IPS DF 6.9 (cell line): Measurements from ENCODE around the gene CDC42SE2.
"Not testable (repeated sequence)": the region's sequence is repeated elsewhere in the genome, so short reads cannot be mapped to it uniquely, and the experiment has no call there.

Experiments
- DNase-seq: peaks from one replicate; pipeline ENCODE4 v3.0.0-alpha.2; 2013; ENCODE audit warnings: low read depth, low spot score
- H3K27ac ChIP-seq: one replicate; pipeline ENCODE4 v1.5.1; 2013; ENCODE audit warnings: low read length, control low read depth
- H3K27me3 ChIP-seq: 2 replicates; pipeline ENCODE4 v1.6.1; 2013; ENCODE audit warnings: mild to moderate bottlenecking, low read length; ENCODE audit not compliant: control insufficient read depth, insufficient read depth
- H3K36me3 ChIP-seq: 2 replicates; pipeline ENCODE4 v1.6.1; 2013; ENCODE audit warnings: low read length; ENCODE audit not compliant: control insufficient read depth, insufficient read depth
- H3K4me1 ChIP-seq: 2 replicates; pipeline ENCODE4 v1.6.1; 2013; ENCODE audit warnings: low read length; ENCODE audit not compliant: control insufficient read depth, insufficient read depth
- H3K4me3 ChIP-seq: 2 replicates; pipeline ENCODE4 v1.5.1; 2013; ENCODE audit warnings: mild to moderate bottlenecking, low read length
- H3K9me3 ChIP-seq: 2 replicates; pipeline ENCODE4 v1.6.1; 2013; ENCODE audit warnings: low read length, inconsistent platforms; ENCODE audit not compliant: control insufficient read depth, insufficient read depth
- WGBS: extraction: QIAGEN DNeasy Blood & Tissue Kit; methylation state at CpG from one replicate; pipeline ENCODE4 v1.1.7; 2013; ENCODE audit warnings: mixed read lengths, missing lambda C conversion rate; ENCODE audit not compliant: insufficient read length, insufficient coverage; 5-methylcytosine and 5-hydroxymethylcytosine counted together

Gene CDC42SE2

DNA sequence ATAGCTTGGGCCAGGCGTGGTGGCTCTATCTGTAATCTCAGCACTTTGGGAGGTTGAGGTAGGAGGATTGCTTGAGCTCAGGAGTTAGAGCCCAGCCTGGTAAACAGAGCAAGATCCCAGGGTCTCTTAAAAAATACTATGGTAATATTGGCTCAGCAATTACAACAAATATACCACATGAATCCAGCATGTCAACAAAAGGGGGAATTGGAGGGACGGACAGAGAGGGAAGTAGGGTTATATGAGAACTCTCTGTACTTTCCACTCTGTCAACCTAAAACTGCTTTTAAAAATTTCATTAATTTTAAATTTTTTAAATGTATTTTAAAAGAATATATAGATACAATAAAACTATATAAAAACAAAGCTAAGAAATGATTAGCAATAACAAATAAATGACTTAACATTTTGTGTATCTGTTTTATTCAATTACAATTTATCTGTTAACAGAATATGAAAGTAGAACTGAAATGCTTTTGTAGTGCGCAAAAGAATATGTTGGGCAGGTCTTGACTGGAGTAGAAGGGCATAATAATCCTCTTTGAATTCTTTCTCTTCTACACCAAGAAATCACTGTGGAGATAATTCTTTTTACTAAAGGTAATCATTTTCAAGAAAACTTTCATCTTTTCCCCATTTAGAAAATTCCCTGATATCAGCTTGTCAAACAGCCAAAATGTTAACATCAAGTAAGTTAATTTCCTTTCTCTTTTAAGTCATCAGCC, 12.9 kb upstream of the CDC42SE2 start:
- H3K4me3 ChIP-seq: no peak overlapping the region
- H3K36me3 ChIP-seq: no peaks in the 10 kb centered on the region
- no peak overlapping the region for H3K27ac ChIP-seq
- H3K4me1 ChIP-seq: no peaks in the 10 kb centered on the region
- no CpG with 5 or more reads among the region's 3 CpGs for WGBS
- no peaks in the 10 kb centered on the region for H3K27me3 ChIP-seq
- no peaks in the 10 kb centered on the region for H3K9me3 ChIP-seq
- DNase-seq: no peak

- Histone ChIP-seq H3K36me3 (no peaks in the 10 kb centered on the region), H3K4me1 (no peaks in the 10 kb centered on the region), H3K4me3 (no peak overlapping the region), H3K27me3 (no peaks in the 10 kb centered on the region), H3K9me3 (no peaks in the 10 kb centered on the region), H3K27ac (no peak overlapping the region)
- no CpG with 5 or more reads among the region's 6 CpGs for WGBS
- DNase-seq: no peak
These were observed 11.1 kb upstream of the CDC42SE2 start for GRCh38 chr5:131252824-131253171.

DNA sequence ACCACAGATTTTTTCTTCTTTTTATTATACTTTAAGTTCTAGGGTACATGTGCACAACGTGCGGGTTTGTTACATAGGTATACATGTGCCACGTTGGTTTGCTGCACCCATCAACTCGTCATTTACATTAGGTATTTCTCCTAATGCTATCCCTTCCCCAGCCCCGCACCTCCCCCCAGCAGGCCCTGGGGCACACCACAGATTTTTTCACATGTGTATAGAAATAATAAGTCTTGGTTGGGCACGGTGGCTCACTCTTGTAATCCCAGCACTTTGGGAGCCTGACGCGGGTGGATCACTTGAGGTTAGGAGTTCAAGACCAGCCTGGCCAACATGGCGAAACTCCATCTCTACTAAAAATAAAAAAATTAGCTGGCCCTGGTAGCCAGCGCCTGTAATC, 9.8 kb upstream of the CDC42SE2 start:
- H3K4me1 ChIP-seq, DNase-seq, H3K27ac ChIP-seq, H3K36me3 ChIP-seq, H3K9me3 ChIP-seq, H3K4me3 ChIP-seq, H3K27me3 ChIP-seq: not testable (repeated sequence)
- WGBS: no CpG with 5 or more reads among the region's 10 CpGs

DNA sequence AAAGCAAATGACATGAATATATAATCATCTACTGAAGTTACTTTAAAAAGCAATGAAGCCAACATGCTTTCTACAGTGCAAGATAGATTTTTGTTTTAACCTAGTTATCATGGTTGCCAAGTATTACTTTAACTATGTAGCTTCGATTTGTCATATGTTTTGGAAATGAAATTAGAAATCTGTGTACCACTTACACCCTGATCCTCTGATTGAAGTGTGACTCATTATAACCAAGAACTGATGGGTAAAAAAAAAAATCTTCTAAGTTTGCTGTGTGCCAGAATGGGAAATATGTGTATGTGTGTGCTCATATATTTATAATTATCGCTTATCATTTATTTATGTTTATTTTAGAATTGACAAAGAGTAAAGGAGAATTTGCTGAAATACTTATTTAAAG, 9.1 kb upstream of the CDC42SE2 start:
- H3K4me1 ChIP-seq: no peaks in the 10 kb centered on the region
- no peaks in the 10 kb centered on the region for H3K9me3 ChIP-seq
- DNase-seq: no peak
- H3K27me3 ChIP-seq: no peaks in the 10 kb centered on the region
- H3K4me3 ChIP-seq: no peak overlapping the region
- no peak overlapping the region for H3K27ac ChIP-seq
- no CpG with 5 or more reads among the region's 2 CpGs for WGBS
- no peaks in the 10 kb centered on the region for H3K36me3 ChIP-seq

GRCh38 chr5:131256507-131256823, 7.4 kb upstream of the CDC42SE2 start:
- DNase-seq: no peak
- no peak overlapping the region for H3K4me3 ChIP-seq
- no peaks in the 10 kb centered on the region for H3K9me3 ChIP-seq
- H3K4me1 ChIP-seq: no peaks in the 10 kb centered on the region
- H3K27ac ChIP-seq: no peak overlapping the region
- no peaks in the 10 kb centered on the region for H3K27me3 ChIP-seq
- no peaks in the 10 kb centered on the region for H3K36me3 ChIP-seq
- WGBS: no CpG with 5 or more reads among the region's 2 CpGs

DNA sequence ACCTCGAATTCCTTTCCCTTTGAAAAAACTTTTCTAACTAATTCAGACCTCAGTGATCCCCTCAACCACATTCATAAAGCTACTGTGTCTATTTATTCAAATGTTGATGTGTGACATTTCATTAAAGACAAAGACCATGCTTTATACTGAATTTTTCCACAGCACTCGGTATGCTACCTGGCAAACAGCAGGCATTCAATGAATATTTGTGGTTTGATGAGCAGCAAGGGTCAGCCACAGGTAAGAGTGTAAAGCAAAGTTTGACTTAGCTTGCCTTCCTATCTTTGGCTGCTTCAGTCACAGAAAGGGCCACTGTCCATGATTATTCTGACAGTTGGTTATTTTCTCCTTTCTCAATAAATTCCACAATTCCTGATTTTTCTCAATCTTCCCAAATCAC, 5.1 kb upstream of the CDC42SE2 start:
- no peaks in the 10 kb centered on the region for H3K4me1 ChIP-seq
- no peak overlapping the region for H3K4me3 ChIP-seq
- no CpG with 5 or more reads among the region's 2 CpGs for WGBS
- no peak for DNase-seq
- H3K36me3 ChIP-seq: no peaks in the 10 kb centered on the region
- no peak overlapping the region for H3K27ac ChIP-seq
- no peaks in the 10 kb centered on the region for H3K27me3 ChIP-seq
- H3K9me3 ChIP-seq: no peaks in the 10 kb centered on the region

- H3K36me3 ChIP-seq: no peaks in the 10 kb centered on the region
- H3K4me3 ChIP-seq: no peak overlapping the region
- no peak for DNase-seq
- H3K27ac ChIP-seq: no peak overlapping the region
- H3K9me3 ChIP-seq: no peaks in the 10 kb centered on the region
- no peaks in the 10 kb centered on the region for H3K4me1 ChIP-seq
- no peaks in the 10 kb centered on the region for H3K27me3 ChIP-seq
These were observed 4.5 kb upstream of the CDC42SE2 start for GRCh38 chr5:131259326-131259725.

- H3K36me3 ChIP-seq: no peaks in the 10 kb centered on the region
- no peaks in the 10 kb centered on the region for H3K4me1 ChIP-seq
- H3K27ac ChIP-seq: no peak overlapping the region
- no peaks in the 10 kb centered on the region for H3K9me3 ChIP-seq
- no peak for DNase-seq
- no peaks in the 10 kb centered on the region for H3K27me3 ChIP-seq
- no peak overlapping the region for H3K4me3 ChIP-seq
- WGBS: no CpG with 5 or more reads among the region's 1 CpG
These were observed 3.0 kb upstream of the CDC42SE2 start for GRCh38 chr5:131260895-131261294.

GRCh38 chr5:131261483-131261882, 2.4 kb upstream of the CDC42SE2 start:
- no peak for DNase-seq
- no peaks in the 10 kb centered on the region for H3K4me1 ChIP-seq
- no peak overlapping the region for H3K4me3 ChIP-seq
- H3K27ac ChIP-seq: no peak overlapping the region
- H3K27me3 ChIP-seq: no peaks in the 10 kb centered on the region
- H3K9me3 ChIP-seq: no peaks in the 10 kb centered on the region
- no CpG with 5 or more reads among the region's 6 CpGs for WGBS
- H3K36me3 ChIP-seq: no peaks in the 10 kb centered on the region

DNA sequence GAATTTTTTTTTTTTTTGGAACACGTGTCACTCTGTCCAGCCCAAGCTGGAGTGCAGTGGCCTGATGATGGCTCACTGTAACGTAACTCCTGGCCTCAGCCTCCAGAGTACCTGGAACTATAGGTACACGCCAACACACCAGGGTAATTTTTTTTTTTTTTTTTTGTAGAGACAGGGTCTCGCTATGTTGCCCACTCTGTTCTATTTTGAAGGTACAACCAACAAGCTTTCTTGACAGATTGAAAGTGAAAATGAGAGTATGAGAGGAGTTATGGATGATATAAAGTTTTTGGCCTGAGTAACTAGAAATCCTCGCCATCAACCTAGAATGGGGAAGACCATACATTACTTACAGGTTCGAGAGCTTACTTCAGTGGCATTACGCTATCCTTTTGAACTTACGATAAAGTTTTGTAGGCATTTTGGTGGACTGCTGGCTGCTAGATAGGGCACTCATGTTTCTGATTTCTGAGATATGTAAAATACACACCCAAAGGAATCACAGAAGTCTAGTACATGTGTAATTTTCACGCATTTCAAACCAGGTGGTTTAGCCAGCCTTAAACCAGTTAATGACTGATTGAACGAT, 806 bp upstream of the CDC42SE2 start:
- Histone ChIP-seq H3K27ac (no peak overlapping the region), H3K36me3 (no peaks in the 10 kb centered on the region), H3K9me3 (no peaks in the 10 kb centered on the region), H3K4me1 (no peaks in the 10 kb centered on the region), H3K4me3 (peak overlapping the region; percentile 93; the same call in 1 of the 2 replicates), H3K27me3 (no peaks in the 10 kb centered on the region)
- no peak for DNase-seq
- WGBS: no CpG with 5 or more reads among the region's 10 CpGs

GRCh38 chr5:131264451-131265099, 722 bp downstream of the CDC42SE2 start:
- Histone ChIP-seq H3K36me3 (no peaks in the 10 kb centered on the region), H3K4me1 (no peaks in the 10 kb centered on the region), H3K9me3 (no peaks in the 10 kb centered on the region), H3K27me3 (no peaks in the 10 kb centered on the region), H3K4me3 (peak overlapping the region; percentile 93), H3K27ac (no peak overlapping the region)
- DNase-seq: no peak
- no CpG with 5 or more reads among the region's 34 CpGs for WGBS
